Measurements from ENCODE around the gene ONECUT1.
A peak's percentile ranks its signal among the peaks of the same experiment; 100 is the strongest.
"Not testable (repeated sequence)": the region's sequence is repeated elsewhere in the genome, so short reads cannot be mapped to it uniquely, and the experiment has no call there.

ONECUT1 gene

DNA sequence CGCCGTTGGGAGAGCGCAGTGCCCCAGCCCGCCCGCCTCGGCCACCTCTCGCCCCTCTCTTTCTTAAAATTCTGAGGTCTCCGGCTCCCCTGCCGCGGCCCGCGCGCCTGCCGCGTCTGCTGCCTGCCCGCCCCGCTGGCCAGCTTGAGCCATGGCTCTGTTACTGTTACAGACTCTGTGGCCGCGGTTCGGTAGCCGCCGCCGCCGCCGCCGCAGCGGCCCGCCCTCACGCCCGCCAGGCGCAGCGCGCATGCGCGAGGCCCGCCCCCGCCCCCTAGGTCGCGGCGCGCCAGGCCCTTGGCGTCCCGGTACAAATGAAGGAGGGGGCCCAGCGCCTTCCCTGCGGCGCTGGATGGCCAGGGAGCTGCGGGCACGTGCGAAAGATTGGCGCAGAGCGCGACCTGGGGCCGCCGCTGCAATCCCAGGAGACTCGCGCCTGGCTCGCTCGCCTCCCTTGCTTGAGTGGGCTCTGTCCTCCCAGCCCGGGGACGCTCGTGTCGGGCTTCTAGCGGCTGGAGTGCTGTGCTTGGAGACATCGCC lies at the start of gene ONECUT1:
Gene ONECUT1 (minus strand): TSS at position 168 of the 540 bp plus-strand sequence. CDS start 452 bp downstream, outside the sequence.
- Histone ChIP-seq H3K36me3 (ENCODE audit: insufficient read depth, low read length) (no peaks in the 10 kb centered on the region), H3K27me3 (ENCODE audit: insufficient read depth, low read length) (peaks cover 82% of the 10 kb centered on the region), H3K9me3 (ENCODE audit: low read length) (peaks cover 3% of the 10 kb centered on the region), H3K4me1 (ENCODE audit: insufficient read depth, low read length) (peaks cover 40% of the 10 kb centered on the region), H2AFZ (ENCODE audit: low read depth, low read length) (peak within 1 kb of the TSS; percentile 93), H3K4me3 (ENCODE audit: low read length) (peak within 1 kb of the TSS; percentile 63)

DNA sequence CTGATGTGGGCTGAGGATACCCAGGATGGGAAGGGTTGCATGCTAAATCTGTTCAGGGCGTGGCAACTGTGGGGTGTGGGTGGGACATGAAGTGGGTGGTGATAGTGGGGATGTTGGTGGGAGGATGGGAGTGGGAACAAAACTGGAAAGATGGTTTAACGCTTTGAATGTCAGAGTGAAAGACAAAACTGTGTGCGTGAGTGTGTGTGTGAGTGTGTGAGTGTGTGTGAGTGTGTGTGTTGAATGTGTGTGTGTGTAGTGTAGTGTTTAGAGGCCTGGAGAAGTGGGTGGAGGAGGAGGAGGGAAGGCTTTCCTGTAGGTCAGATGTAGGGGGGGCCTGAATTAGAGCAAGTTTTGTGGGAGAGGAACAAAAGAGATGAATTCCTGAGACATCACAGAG lies 44.2 kb upstream of the ONECUT1 start:
- Histone ChIP-seq H3K9me3 (ENCODE audit: low read length) (no peaks in the 10 kb centered on the region), H3K4me3 (ENCODE audit: low read length) (no peak overlapping the region), H2AFZ (ENCODE audit: low read depth, low read length) (no peak overlapping the region), H3K4me1 (ENCODE audit: insufficient read depth, low read length) (peaks cover 5% of the 10 kb centered on the region), H3K36me3 (ENCODE audit: insufficient read depth, low read length) (no peaks in the 10 kb centered on the region), H3K27me3 (ENCODE audit: insufficient read depth, low read length) (no peaks in the 10 kb centered on the region)

DNA sequence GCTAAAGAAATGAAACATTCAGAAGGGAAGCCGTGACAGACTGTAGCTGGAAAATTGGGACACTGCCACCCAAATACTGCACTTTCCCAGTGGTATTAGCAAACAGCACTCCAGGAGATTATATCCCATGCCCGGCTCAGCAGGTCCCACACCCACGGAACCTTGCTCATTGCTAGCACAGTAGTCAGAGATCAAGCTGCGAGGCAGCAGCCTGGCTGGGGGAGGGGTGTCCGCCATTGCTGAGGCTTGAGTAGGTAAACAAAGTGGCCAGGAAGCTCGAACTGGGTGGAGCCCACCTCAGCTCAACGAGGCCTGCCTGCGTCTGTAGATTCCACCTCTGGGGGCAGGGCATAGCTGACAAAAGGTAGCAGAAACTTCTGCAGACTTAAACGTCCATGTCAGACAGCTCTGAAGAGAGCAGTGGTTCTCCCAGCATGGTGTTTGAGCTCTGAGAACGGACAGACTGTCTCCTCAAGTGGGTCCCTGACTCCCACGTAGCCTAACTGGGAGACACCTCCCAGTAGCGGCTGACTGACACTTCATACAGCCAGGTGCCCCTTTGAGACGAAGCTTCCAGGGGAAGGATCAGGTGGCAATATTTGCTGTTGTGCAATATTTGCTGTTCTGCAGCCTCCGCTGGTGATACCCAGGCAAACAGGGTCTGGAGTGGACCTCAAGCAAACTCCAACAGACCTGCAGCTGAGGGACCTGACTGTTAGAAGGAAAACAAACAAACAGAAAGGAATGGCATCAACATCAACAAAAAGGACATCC lies 34.2 kb upstream of the ONECUT1 start:
- H3K4me3 ChIP-seq (ENCODE audit: low read length); H3K9me3 ChIP-seq (ENCODE audit: low read length); H3K27me3 ChIP-seq (ENCODE audit: insufficient read depth, low read length); H3K4me1 ChIP-seq (ENCODE audit: insufficient read depth, low read length); H2AFZ ChIP-seq (ENCODE audit: low read depth, low read length); H3K36me3 ChIP-seq (ENCODE audit: insufficient read depth, low read length): not testable (repeated sequence)

DNA sequence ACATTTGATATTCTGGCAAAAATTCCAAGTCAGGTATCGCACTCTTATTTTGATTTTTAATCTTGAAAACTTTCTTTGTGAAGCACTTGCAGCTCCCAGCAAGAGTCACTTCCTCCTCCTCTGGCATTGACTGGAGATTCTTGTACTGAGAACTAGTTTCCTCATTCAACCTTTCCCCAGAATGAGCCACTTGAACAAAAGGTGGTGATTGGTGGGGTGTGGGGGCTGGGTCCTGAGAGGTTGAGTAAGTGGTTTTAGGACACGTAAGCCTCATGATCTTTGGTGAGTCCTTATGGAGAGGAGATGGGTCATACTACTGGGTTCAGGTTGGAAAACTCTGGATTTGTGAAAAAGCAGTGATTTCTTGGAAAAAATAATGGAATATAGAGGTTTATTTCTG lies 32.3 kb upstream of the ONECUT1 start:
- H3K27me3 ChIP-seq (ENCODE audit: insufficient read depth, low read length): peaks cover 4% of the 10 kb centered on the region
- no peaks in the 10 kb centered on the region for H3K36me3 ChIP-seq (ENCODE audit: insufficient read depth, low read length)
- no peaks in the 10 kb centered on the region for H3K9me3 ChIP-seq (ENCODE audit: low read length)
- no peak overlapping the region for H2AFZ ChIP-seq (ENCODE audit: low read depth, low read length)
- H3K4me3 ChIP-seq (ENCODE audit: low read length): no peak overlapping the region
- no peaks in the 10 kb centered on the region for H3K4me1 ChIP-seq (ENCODE audit: insufficient read depth, low read length)

DNA sequence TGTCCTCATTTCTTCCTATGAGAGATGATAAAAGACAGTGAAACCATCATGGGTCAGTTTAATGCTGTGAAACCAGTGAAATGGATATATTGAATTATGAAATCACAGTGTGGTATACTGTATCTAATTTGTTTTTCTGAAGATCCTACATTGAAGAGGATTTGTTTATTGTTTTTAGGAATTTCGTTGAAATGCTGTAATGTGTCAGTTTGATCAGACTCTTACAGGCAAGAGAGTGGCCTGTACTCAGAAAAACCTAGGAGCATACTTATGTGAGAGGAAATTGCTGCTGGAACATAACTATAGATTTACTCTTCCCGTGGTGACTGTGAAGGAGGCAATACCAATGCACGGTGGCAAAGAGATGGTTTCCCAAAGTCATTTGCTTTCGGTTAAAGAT lies 29.1 kb upstream of the ONECUT1 start:
- Histone ChIP-seq H3K4me3 (ENCODE audit: low read length) (no peak overlapping the region), H2AFZ (ENCODE audit: low read depth, low read length) (no peak overlapping the region), H3K27me3 (ENCODE audit: insufficient read depth, low read length) (peaks cover 4% of the 10 kb centered on the region), H3K4me1 (ENCODE audit: insufficient read depth, low read length) (no peaks in the 10 kb centered on the region), H3K36me3 (ENCODE audit: insufficient read depth, low read length) (no peaks in the 10 kb centered on the region), H3K9me3 (ENCODE audit: low read length) (no peaks in the 10 kb centered on the region)

DNA sequence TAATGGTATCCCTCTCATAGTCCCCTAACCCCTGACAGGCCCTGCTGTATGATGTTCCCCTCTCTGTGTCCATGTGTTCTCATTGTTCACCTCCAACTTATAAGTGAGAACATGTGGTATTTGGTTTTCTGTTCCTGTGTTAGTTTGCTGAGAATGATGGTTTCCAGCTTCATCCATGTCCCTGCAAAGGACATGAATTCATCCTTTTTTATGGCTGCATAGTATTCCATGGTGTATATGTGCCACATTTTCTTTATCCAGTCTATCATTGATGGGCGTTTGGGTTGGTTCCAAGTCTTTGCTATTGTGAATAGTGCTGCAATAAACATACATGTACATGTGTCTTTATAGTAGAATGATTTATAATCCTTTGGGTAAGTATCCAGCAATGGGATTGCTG lies 25.8 kb upstream of the ONECUT1 start:
- not testable (repeated sequence) for H3K9me3 ChIP-seq (ENCODE audit: low read length); H3K4me1 ChIP-seq (ENCODE audit: insufficient read depth, low read length); H3K36me3 ChIP-seq (ENCODE audit: insufficient read depth, low read length); H2AFZ ChIP-seq (ENCODE audit: low read depth, low read length); H3K4me3 ChIP-seq (ENCODE audit: low read length)
- peaks cover 15% of the 10 kb centered on the region for H3K27me3 ChIP-seq (ENCODE audit: insufficient read depth, low read length)

DNA sequence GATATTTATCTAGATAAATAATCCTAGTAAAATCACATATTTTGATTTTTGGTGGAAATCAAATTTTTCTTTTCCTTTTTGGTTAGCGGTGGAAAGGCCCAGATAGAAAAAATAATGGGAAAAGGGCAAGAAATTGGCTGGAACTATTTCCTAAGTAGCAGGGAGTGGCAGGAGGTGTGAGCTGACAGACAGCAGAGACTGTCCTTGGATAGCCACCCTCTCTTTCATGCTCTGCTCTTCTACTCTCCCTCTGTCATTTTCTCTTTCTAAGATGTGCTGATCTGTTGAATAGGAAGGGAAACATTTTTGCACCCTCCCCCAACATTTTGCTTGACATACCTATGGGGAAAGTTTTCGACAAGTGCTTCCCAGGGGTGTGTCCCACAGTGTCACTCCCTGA lies 18.9 kb upstream of the ONECUT1 start:
- Histone ChIP-seq H3K36me3 (ENCODE audit: insufficient read depth, low read length) (no peaks in the 10 kb centered on the region), H3K4me1 (ENCODE audit: insufficient read depth, low read length) (peaks cover 10% of the 10 kb centered on the region), H3K27me3 (ENCODE audit: insufficient read depth, low read length) (peaks cover 65% of the 10 kb centered on the region)

DNA sequence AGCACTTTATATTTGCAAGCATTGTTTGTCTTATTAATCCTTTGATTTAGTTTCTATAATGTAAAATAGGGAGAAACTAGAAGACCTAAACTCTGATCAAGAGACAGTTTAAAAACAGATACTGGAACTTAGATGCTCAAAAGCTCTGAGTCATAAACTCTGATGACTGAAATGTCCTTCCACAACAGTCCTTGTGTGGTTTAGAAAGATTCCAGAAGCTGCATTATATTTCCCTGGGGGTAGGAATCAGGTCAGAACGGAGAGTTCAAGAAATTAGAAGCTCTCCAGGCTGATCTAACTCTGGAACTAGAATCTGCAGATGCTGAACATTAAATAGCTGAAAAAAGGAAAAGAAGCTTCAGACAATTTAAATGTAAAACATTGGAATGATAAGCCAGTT lies 18.3 kb upstream of the ONECUT1 start:
- H3K27me3 ChIP-seq (ENCODE audit: insufficient read depth, low read length): peaks cover 71% of the 10 kb centered on the region
- no peak overlapping the region for H3K4me3 ChIP-seq (ENCODE audit: low read length)

More for the DNA sequence above, 18.9 kb upstream of the ONECUT1 start:
- no peak overlapping the region for H3K4me3 ChIP-seq (ENCODE audit: low read length)
- H2AFZ ChIP-seq (ENCODE audit: low read depth, low read length): no peak overlapping the region
- H3K9me3 ChIP-seq (ENCODE audit: low read length): no peaks in the 10 kb centered on the region

DNA sequence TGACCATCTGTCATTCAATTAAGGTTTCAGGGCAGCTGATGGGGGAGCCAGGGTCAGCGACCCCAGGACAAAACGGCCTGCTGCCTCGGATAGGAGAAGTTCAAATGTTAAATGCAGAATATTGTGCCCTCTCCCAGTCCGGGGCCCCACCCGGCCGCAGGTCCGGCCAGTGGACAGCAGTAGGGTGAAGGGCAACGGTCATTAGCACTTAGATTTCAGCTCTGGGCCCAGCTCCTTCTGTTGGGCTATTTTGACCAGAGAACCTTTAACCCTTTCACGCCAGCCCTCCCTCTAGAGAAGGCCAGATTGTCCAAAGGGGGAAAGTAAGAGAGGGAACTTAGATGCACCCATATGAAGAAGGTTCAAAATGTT lies 16.1 kb upstream of the ONECUT1 start:
- Histone ChIP-seq H3K36me3 (ENCODE audit: insufficient read depth, low read length) (no peaks in the 10 kb centered on the region), H3K27me3 (ENCODE audit: insufficient read depth, low read length) (peaks cover 85% of the 10 kb centered on the region), H2AFZ (ENCODE audit: low read depth, low read length) (no peak overlapping the region), H3K9me3 (ENCODE audit: low read length) (peaks cover 2% of the 10 kb centered on the region), H3K4me3 (ENCODE audit: low read length) (no peak overlapping the region), H3K4me1 (ENCODE audit: insufficient read depth, low read length) (peaks cover 16% of the 10 kb centered on the region)

More for the DNA sequence above, 18.3 kb upstream of the ONECUT1 start:
- H2AFZ ChIP-seq (ENCODE audit: low read depth, low read length): no peak overlapping the region
- H3K4me1 ChIP-seq (ENCODE audit: insufficient read depth, low read length): peaks cover 15% of the 10 kb centered on the region
- H3K9me3 ChIP-seq (ENCODE audit: low read length): no peaks in the 10 kb centered on the region
- no peaks in the 10 kb centered on the region for H3K36me3 ChIP-seq (ENCODE audit: insufficient read depth, low read length)

DNA sequence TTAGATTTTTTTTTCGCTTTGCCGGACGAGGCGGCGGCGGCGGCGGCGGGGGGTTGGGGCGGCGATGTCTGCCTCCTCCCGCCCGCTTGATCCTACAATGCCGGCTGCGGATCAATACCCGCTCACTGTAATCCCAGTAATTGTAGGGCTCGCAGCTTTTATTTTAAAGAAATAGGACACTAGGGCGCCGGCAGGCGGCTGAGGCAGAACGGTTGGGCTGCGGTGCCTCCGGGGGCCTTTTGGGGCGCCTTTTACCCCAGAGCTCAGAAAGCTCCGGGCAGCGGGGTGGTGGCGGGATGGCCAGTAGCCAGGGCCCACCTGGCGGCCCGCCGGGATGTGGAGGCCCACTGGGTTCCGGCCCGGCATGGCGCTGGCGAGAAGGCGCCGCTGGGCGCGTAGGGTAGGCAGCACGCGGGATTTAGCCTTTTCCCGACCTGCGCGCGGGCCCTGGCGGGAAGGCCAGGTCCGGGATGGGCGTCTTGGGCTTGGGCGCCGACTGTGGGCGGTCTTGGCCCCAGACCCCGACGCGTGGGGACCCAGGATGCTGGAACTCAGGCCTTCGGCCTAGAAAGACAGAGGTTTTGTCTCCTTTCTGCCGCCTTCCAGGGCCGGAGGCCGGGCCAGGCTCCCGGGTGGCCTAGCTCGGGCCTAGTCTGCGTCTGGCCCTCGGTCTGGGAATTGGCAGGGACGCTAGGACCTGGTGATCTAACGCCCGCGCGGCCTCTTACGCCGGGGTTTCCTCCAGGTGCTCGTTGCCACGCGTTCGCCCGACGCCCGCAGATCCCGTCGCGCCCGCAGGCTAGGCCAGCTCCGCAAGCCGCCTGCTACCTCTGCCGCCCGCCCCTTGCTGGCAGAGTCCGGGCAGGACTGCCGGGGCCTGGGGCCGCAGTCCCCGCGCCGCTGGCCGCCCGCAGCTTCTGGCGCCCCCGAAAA lies 15.5 kb upstream of the ONECUT1 start:
- Histone ChIP-seq H3K36me3 (ENCODE audit: insufficient read depth, low read length) (no peaks in the 10 kb centered on the region), H2AFZ (ENCODE audit: low read depth, low read length) (no peak overlapping the region), H3K27me3 (ENCODE audit: insufficient read depth, low read length) (peaks cover 89% of the 10 kb centered on the region), H3K4me3 (ENCODE audit: low read length) (no peak overlapping the region), H3K4me1 (ENCODE audit: insufficient read depth, low read length) (peaks cover 16% of the 10 kb centered on the region), H3K9me3 (ENCODE audit: low read length) (peaks cover 9% of the 10 kb centered on the region)

DNA sequence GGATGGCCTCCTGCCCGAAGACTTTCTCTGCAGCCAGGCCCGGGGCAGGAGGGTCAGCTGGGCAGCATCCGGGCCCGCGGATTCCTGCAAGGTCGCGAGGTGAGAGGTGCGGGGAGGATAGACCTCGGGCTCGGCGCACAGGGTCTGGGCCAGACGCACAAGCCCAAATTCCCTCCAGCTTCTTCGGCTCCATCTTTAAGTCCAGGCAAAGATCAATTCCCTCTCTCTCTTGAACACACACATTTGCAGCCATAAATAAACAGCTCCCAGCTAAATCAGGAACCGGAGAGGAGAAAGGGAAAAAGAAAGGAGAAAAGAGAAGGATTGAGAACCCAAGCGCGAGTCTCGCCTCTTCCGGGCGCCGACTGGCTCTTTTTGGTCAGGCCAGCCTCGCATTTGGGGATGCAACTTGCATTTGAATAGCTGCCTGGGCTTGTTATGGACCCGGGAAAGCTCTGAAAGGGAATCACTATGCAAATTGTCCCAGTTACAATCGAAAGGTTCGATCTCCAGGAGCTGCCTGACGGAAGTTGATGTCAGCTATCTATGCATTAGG lies 14.5 kb upstream of the ONECUT1 start:
- peaks cover 16% of the 10 kb centered on the region for H3K4me1 ChIP-seq (ENCODE audit: insufficient read depth, low read length)
- peaks cover 9% of the 10 kb centered on the region for H3K9me3 ChIP-seq (ENCODE audit: low read length)
- peak overlapping the region; percentile 22 for H2AFZ ChIP-seq (ENCODE audit: low read depth, low read length)
- H3K4me3 ChIP-seq (ENCODE audit: low read length): peak overlapping the region; percentile 4
- peaks cover 93% of the 10 kb centered on the region for H3K27me3 ChIP-seq (ENCODE audit: insufficient read depth, low read length)
- H3K36me3 ChIP-seq (ENCODE audit: insufficient read depth, low read length): no peaks in the 10 kb centered on the region

DNA sequence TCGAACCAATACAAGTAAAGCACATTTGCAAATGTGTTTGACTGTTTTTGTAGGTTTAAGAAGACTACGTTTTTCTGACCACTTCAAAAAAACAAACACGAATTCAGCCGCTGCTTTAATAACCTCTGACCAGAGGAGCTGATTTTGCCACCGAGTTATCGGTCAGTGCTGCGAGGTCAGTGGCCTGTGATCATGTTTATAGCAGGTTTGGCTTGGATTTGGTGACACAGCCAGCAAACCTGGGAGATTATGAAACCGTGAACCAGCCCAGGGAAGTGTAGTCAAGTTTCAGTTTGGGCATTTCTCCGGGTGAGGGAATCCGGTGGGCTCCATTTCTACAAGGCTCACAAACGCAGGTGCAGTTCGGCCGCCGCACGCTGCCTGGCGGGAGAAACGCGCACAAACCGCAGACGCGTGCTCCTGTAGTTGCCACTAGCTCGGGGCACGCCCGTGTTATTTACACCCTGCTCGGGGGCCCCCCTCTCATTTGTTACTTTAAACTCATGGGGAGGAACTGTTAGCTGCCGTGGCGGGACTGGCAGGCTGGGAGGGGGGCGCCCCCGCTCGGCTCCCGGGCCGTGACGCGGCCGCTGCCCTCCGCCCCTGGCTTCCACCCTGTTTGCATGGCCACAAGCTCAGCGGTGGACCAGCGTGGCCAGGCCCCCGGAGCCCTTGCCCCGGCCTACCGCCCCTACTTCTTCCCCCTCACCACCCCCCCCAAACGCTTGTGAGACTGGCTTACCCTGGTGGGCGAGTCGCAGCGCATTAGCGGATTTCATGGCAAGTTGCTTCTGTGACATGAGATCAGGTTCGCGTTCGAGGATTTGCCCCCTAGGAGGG lies 13.6 kb upstream of the ONECUT1 start:
- peaks cover 16% of the 10 kb centered on the region for H3K4me1 ChIP-seq (ENCODE audit: insufficient read depth, low read length)
- peaks cover 95% of the 10 kb centered on the region for H3K27me3 ChIP-seq (ENCODE audit: insufficient read depth, low read length)
- peak overlapping the region; percentile 6 for H3K4me3 ChIP-seq (ENCODE audit: low read length)
- H3K36me3 ChIP-seq (ENCODE audit: insufficient read depth, low read length): no peaks in the 10 kb centered on the region
- H3K9me3 ChIP-seq (ENCODE audit: low read length): peaks cover 9% of the 10 kb centered on the region
- H2AFZ ChIP-seq (ENCODE audit: low read depth, low read length): peak overlapping the region; percentile 22
